Activated CD8-positive, alpha-beta T cell treated with anti-CD3 and anti-CD28 coated beads, Interleukin-2, amount 10 ng/mL, durations not matched to agents 7 days and 5 days (primary cell): ENCODE results near the gene SCN4B. TPM values are rescaled to one million over a fixed set of nuclear protein-coding genes. Genes with fewer than 3 reads are reported as not detected.

Experiments used
- ATAC-seq: fragments of 150-1000 bp; cut with Tn5 transposase; one replicate; pipeline ENCODE4 v1.10.0; 2021; ENCODE audit warnings: moderate library complexity
- CTCF ChIA-PET: fragments of 350-600 bp; sonication (Branson Sonifier 250); formaldehyde crosslinking; loops from one replicate; lab custom pipeline; 2021; ENCODE audit warnings: antibody characterized with exemption; lab: Charles Lee
- POLR2A ChIA-PET: fragments of 350-600 bp; sonication (Branson Sonifier 250); formaldehyde crosslinking; loops from one replicate; lab custom pipeline; 2021; ENCODE audit warnings: antibody characterized with exemption; lab: Charles Lee
- DNase-seq: peaks from one replicate; pipeline ENCODE4 v3.0.0-alpha.2; 2020
- H3K27ac Mint-ChIP-seq: one replicate; pipeline ENCODE4 v1.8.0; 2021; ENCODE audit warnings: mild to moderate bottlenecking, mixed read lengths
- H3K27me3 Mint-ChIP-seq: one replicate; pipeline ENCODE4 v1.8.0; 2021; ENCODE audit warnings: low read depth, mixed read lengths
- H3K36me3 Mint-ChIP-seq: one replicate; pipeline ENCODE4 v1.8.0; 2021; ENCODE audit warnings: low read depth, mixed read lengths
- H3K4me1 Mint-ChIP-seq: one replicate; pipeline ENCODE4 v1.8.0; 2021; ENCODE audit warnings: low read depth, mixed read lengths
- H3K4me3 Mint-ChIP-seq: one replicate; pipeline ENCODE4 v1.8.0; 2021; ENCODE audit warnings: mild to moderate bottlenecking, mixed read lengths
- H3K9me3 Mint-ChIP-seq: one replicate; pipeline ENCODE4 v1.8.0; 2022; ENCODE audit warnings: mixed read lengths; ENCODE audit not compliant: insufficient read depth
- total RNA-seq, 2 experiments: library from RNA; stranded (reverse); gene quantifications; one replicate each; pipeline ENCODE4 v1.2.3, GENCODE V29; 2021

SCN4B gene
- total RNA-seq, 2 experiments from 2014 or later = 0.05 TPM

DNA sequence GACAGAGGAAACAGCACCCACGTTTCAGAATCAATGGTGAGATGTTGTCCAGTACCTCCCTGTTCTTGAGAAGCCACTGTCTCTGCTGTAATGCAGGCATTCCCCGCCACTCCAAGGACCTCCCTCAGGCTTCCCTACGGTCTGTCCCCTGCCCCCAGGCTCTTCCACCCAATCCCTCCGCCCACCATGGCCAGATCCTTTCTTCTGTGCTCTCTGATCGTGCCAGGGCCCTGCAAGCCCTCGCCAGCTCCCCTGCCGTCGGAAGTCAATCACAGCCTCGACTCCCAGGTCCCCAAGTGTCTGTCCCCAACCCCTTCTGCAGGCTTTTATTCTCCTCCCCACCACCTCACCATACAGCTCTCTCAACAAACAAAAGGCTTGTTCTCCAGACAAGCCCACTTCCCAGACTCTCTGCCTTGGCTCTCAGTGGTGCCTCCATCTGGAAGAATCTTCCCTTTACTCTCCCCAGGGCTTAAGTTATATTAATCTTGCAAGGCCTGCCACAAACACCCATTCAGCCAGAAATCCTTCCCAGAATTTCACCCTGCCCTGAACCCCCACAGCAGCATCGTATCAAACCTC is 13.7 kb downstream of the SCN4B start:
- DNase-seq = no peak
- peaks cover 53% of the 10 kb centered on the region for H3K27me3 Mint-ChIP-seq
- H3K9me3 Mint-ChIP-seq = no peaks in the 10 kb centered on the region
- no peak for ATAC-seq
- POLR2A ChIA-PET = no interaction called here
- no peaks in the 10 kb centered on the region for H3K36me3 Mint-ChIP-seq
- H3K4me3 Mint-ChIP-seq = no peak overlapping the region
- peaks cover 10% of the 10 kb centered on the region for H3K4me1 Mint-ChIP-seq
- CTCF ChIA-PET = interaction anchor here (1.5 kb wide), 2 partner anchors 10 to 32 kb away, joined by 3 to 4 read pairs; no protein-coding TSS in a partner anchor
- no peak overlapping the region for H3K27ac Mint-ChIP-seq

GRCh38 chr11:118136801-118137200 is 15.8 kb downstream of the SCN4B start:
- ChIA-PET POLR2A (no interaction called here), CTCF (no interaction called here)
- DNase-seq = no peak
- Mint-ChIP-seq H3K36me3 (no peaks in the 10 kb centered on the region), H3K4me3 (no peak overlapping the region), H3K27me3 (peaks cover 38% of the 10 kb centered on the region), H3K9me3 (no peaks in the 10 kb centered on the region), H3K27ac (no peak overlapping the region), H3K4me1 (no peaks in the 10 kb centered on the region)
- no peak for ATAC-seq

GRCh38 chr11:118136341-118136740 is 16.3 kb downstream of the SCN4B start:
- Mint-ChIP-seq H3K27me3 (peaks cover 34% of the 10 kb centered on the region), H3K36me3 (no peaks in the 10 kb centered on the region), H3K4me3 (no peak overlapping the region), H3K4me1 (no peaks in the 10 kb centered on the region), H3K27ac (no peak overlapping the region), H3K9me3 (no peaks in the 10 kb centered on the region)
- ATAC-seq (no peak), DNase-seq (no peak)
- POLR2A ChIA-PET = no interaction called here
- CTCF ChIA-PET = no interaction called here

DNA sequence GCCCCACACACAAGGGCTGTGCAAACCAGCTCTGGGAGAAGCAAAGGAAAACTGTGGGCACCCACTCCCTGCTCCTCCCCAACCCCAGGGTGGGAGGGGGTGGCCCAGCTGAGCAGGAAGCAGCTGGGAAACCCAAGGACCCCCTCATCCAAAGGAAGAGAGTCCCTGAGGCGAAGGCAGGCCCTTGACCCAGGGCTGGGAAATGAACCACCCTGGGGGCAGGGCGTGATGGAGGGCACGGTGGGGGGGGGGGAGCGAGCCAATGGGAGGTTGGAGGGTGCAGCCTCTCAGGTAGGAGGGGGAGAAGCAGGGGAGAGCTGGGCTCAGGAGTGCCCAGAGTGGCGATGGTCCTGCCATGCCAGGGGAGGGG is 16.8 kb downstream of the SCN4B start:
- CTCF ChIA-PET = no interaction called here
- H3K9me3 Mint-ChIP-seq = no peaks in the 10 kb centered on the region
- H3K27ac Mint-ChIP-seq = no peak overlapping the region
- POLR2A ChIA-PET = no interaction called here
- H3K27me3 Mint-ChIP-seq = peaks cover 33% of the 10 kb centered on the region
- no peaks in the 10 kb centered on the region for H3K36me3 Mint-ChIP-seq
- ATAC-seq = no peak
- no peak for DNase-seq
- H3K4me1 Mint-ChIP-seq = no peaks in the 10 kb centered on the region
- no peak overlapping the region for H3K4me3 Mint-ChIP-seq

DNA sequence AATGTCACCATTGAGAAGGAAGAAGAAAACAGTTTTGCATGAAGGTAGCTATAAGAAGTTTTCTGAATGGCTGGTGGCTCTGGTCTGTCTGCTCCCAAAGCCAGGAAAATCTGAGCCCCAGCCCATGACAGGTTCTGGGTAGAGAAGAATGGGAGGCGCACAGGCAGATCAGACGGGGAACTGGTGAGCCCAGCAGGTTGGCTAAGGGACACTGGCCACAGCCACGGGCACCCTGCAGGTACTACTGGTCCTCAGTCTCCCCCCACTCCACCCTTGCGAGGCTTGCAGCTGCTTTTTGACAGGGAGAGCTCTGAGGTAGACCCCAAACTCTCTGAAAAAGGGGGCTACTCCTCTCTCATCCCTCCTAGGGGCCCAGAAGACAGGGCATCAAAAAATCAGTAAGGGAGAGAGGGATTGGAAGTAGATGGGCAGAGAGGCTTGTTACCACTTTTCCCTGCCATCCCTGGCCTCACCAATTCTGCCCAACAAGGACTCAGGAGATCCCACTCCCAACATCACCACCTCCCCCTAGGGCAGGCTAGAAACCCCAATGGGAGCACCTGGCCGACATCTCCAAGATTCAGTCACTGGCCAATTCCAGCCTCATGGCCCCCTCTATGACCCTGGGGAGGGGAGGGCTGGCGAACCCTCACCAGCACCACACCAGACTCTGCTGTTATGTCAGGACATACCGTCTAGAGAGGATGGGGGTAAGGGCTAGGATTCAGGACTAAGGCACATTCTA is 17.4 kb downstream of the SCN4B start:
- Mint-ChIP-seq H3K27ac (no peak overlapping the region), H3K9me3 (no peaks in the 10 kb centered on the region), H3K27me3 (peaks cover 32% of the 10 kb centered on the region), H3K36me3 (no peaks in the 10 kb centered on the region), H3K4me1 (no peaks in the 10 kb centered on the region), H3K4me3 (no peak overlapping the region)
- ChIA-PET CTCF (interaction anchor here (0.9 to 1.8 kb wide), 3 partner anchors 10 to 160 kb away, joined by 3 to 4 read pairs (median 4); no protein-coding TSS in a partner anchor), POLR2A (no interaction called here)
- no peak for ATAC-seq
- DNase-seq = no peak

DNA sequence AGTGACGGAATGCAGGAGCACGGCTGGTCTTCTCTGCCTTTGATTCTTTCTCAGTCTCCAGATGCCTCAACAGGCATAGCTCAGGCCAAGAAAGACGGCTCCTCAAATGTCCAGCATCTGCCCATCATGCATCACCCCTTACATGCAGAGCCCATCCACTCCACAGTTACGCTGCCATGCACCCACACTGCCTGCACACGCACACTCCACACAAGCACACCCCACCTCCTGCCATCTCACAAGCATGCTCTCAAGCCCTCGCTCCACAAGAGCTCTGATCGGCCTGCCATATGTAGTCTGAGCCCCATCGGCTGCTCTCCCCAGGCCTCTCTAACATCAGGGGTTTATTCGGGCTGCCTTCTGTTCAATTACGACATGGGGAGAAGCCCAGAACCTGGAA is 18.8 kb downstream of the SCN4B start:
- no peak for DNase-seq
- H3K9me3 Mint-ChIP-seq = no peaks in the 10 kb centered on the region
- H3K4me1 Mint-ChIP-seq = peaks cover 4% of the 10 kb centered on the region
- H3K36me3 Mint-ChIP-seq = no peaks in the 10 kb centered on the region
- H3K4me3 Mint-ChIP-seq = no peak overlapping the region
- ChIA-PET POLR2A (no interaction called here), CTCF (interaction anchor here (1.4 to 1.8 kb wide), 3 partner anchors 11 to 37 kb away, joined by 4 read pairs; no protein-coding TSS in a partner anchor)
- peaks cover 30% of the 10 kb centered on the region for H3K27me3 Mint-ChIP-seq
- no peak overlapping the region for H3K27ac Mint-ChIP-seq
- ATAC-seq = no peak

- H3K27me3 Mint-ChIP-seq = peaks cover 27% of the 10 kb centered on the region
- H3K4me3 Mint-ChIP-seq = no peak overlapping the region
- ChIA-PET POLR2A (no interaction called here), CTCF (interaction anchor here (2.3 kb wide), 1 partner anchor 39 kb away, joined by 6 read pairs; no protein-coding TSS in a partner anchor)
- no peak for ATAC-seq
- H3K4me1 Mint-ChIP-seq = peaks cover 4% of the 10 kb centered on the region
- no peaks in the 10 kb centered on the region for H3K9me3 Mint-ChIP-seq
- H3K36me3 Mint-ChIP-seq = no peaks in the 10 kb centered on the region
- H3K27ac Mint-ChIP-seq = no peak overlapping the region
- DNase-seq = no peak
These were observed 20.1 kb downstream of the SCN4B start for GRCh38 chr11:118132385-118133151.

- CTCF ChIA-PET = interaction anchor here (2.3 kb wide), 1 partner anchor 42 kb away, joined by 6 read pairs; no protein-coding TSS in a partner anchor
- Mint-ChIP-seq H3K27me3 (peaks cover 21% of the 10 kb centered on the region), H3K9me3 (no peaks in the 10 kb centered on the region), H3K4me3 (no peak overlapping the region), H3K36me3 (no peaks in the 10 kb centered on the region), H3K27ac (no peak overlapping the region), H3K4me1 (peaks cover 7% of the 10 kb centered on the region)
- POLR2A ChIA-PET = interaction anchor here (1.2 kb wide), 1 partner anchor 10 kb away, joined by 4 read pairs; no protein-coding TSS in a partner anchor
- DNase-seq (no peak), ATAC-seq (no peak)
These were observed 23.0 kb downstream of the SCN4B start for GRCh38 chr11:118129471-118130172.

DNA sequence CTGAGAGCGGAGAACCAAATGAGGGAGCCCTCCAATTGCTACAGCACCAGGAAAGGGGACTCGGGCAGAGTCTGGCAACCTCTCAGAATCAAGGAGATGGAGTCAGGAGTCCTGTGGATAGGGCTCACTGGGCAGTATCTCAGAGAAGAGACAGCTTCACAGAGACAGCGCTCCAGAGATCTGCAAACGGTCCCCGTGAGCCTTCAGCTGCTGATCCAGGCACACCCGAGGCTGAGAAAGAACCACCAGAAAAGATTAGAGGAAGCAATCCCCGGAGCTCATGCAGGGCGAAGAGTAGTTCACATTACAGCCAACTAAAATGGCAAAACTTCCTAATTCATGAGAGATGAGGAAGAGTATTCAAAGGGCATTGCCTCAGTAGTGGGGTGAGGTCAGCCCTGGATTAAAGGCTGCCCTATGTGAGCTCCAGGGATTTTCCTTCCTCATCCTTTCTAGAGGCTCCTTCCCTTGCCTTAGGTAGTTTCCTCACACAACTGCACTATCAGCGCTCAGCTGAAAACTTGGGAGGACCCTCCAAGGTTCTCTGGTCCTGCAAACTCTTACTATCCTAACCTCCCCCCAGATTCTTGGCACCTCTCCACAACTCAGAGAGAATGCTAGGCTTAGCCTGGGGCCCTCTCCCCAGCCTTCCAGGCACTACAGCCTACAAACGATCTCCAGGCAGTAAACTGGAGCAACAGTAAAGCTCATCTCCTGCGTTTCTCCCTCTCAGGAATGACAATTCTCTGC is 23.7 kb downstream of the SCN4B start:
- H3K4me3 Mint-ChIP-seq = no peak overlapping the region
- ATAC-seq = no peak
- POLR2A ChIA-PET = interaction anchor here (1.2 kb wide), 1 partner anchor 11 kb away, joined by 4 read pairs; no protein-coding TSS in a partner anchor

DNA sequence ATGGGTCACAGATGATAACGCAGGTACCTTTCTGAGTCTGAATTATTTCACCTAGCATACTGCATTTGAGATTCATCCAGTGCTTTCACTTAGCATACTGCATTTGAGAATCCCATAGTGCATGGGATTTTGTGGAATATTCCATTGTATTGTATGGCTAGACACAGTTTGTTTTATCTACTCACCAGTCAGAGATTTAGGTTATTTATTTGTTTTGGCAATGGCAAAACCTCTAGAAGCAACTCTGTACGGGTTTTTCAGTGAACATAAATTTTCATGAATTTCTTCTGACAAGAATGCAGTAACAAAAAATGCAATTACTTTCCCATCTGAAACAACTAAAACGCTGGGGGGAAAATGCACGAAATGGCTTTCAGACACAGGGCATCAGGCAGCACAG is 24.3 kb downstream of the SCN4B start:
- peaks cover 7% of the 10 kb centered on the region for H3K4me1 Mint-ChIP-seq

More for the DNA sequence above, 23.7 kb downstream of the SCN4B start:
- H3K27ac Mint-ChIP-seq = no peak overlapping the region
- H3K27me3 Mint-ChIP-seq = peaks cover 16% of the 10 kb centered on the region
- H3K4me1 Mint-ChIP-seq = peaks cover 7% of the 10 kb centered on the region
- no peak for DNase-seq
- CTCF ChIA-PET = no interaction called here
- no peaks in the 10 kb centered on the region for H3K36me3 Mint-ChIP-seq
- H3K9me3 Mint-ChIP-seq = no peaks in the 10 kb centered on the region

More for the DNA sequence above, 24.3 kb downstream of the SCN4B start:
- H3K27me3 Mint-ChIP-seq = peaks cover 14% of the 10 kb centered on the region
- ChIA-PET POLR2A (no interaction called here), CTCF (no interaction called here)
- ATAC-seq = no peak
- H3K9me3 Mint-ChIP-seq = no peaks in the 10 kb centered on the region
- H3K27ac Mint-ChIP-seq = no peak overlapping the region
- DNase-seq = no peak
- H3K4me3 Mint-ChIP-seq = no peak overlapping the region
- no peaks in the 10 kb centered on the region for H3K36me3 Mint-ChIP-seq
